B cell (primary cell): ENCODE measurements around the gene DNASE2. TPM values are rescaled to one million over a fixed set of nuclear protein-coding genes. Genes with fewer than 3 reads are reported as not detected.
A peak's percentile ranks its signal among the peaks of the same experiment; 100 is the strongest.

Source experiments
- ATAC-seq: fragments of 200-7000 bp; cut with Tn5 transposase; one replicate; pipeline ENCODE4 v1.10.0; 2021; ENCODE audit warnings: low read depth, mild to moderate bottlenecking, moderate number of reproducible peaks, moderate library complexity
- CTCF ChIA-PET: fragments of 350-600 bp; sonication (Branson Sonifier 250); formaldehyde crosslinking; loops from one replicate; lab custom pipeline; 2021; ENCODE audit warnings: antibody characterized with exemption, inconsistent platforms; lab: Charles Lee
- POLR2A ChIA-PET: fragments of 350-600 bp; sonication (Branson Sonifier 250); formaldehyde crosslinking; loops from one replicate; lab custom pipeline; 2021; ENCODE audit warnings: antibody characterized with exemption; lab: Charles Lee
- DNase-seq: peaks from one replicate; pipeline ENCODE4 v3.0.0; 2013
- H2AFZ ChIP-seq: 2 replicates; pipeline ENCODE4 v1.6.1; 2012; ENCODE audit warnings: mild to moderate bottlenecking, low read depth, low read length; ENCODE audit not compliant: insufficient read depth, poor library complexity, severe bottlenecking
- H3K27ac ChIP-seq, 2 donors: 1 replicate in 1 of 2; 2 replicates in 1 of 2; pipeline ENCODE4 v1.5.1; 2012 to 2013; ENCODE audit warnings: low read length in 2 of 2, mild to moderate bottlenecking in 2 of 2, moderate library complexity in 1 of 2
- H3K27me3 ChIP-seq, 4 experiments: fragments of 200-600 bp in 1 of 4; sonication (generic) in 1 of 4; replicated peaks in 1 of 4; 1 replicate in 2 of 4; 2 replicates in 2 of 4; pipeline versions ENCODE4 v1.6.1 to v1.7.0; 2013 to 2016; ENCODE audit warnings: low read length in 3 of 4, mild to moderate bottlenecking in 2 of 4, mixed read lengths in 1 of 4, moderate library complexity in 1 of 4; ENCODE audit not compliant: insufficient read depth in 4 of 4, control insufficient read depth in 3 of 4; ENCODE audit errors: control extremely low read depth in 1 of 4
- H3K36me3 ChIP-seq, 2 experiments: replicated peaks in 1 of 2; 1 replicate in 1 of 2; 2 replicates in 1 of 2; pipeline versions ENCODE4 v1.6.1 to v1.7.1; 2013; ENCODE audit warnings: low read length in 1 of 2; ENCODE audit not compliant: insufficient read depth in 2 of 2, control insufficient read depth in 1 of 2; ENCODE audit errors: control extremely low read depth in 1 of 2, extremely low read depth in 1 of 2
- H3K4me1 ChIP-seq, 2 donors: fragments of 200-600 bp in 1 of 2; sonication (generic) in 1 of 2; 1 replicate in 1 of 2; 2 replicates in 1 of 2; pipeline versions ENCODE4 v1.5.1 to v1.6.1; 2013 to 2017; ENCODE audit warnings: low read length in 2 of 2; ENCODE audit not compliant: control insufficient read depth in 2 of 2, insufficient read depth in 2 of 2
- H3K4me2 ChIP-seq: replicated peaks from 2 replicates; pipeline ENCODE3; 2012; ENCODE audit warnings: mild to moderate bottlenecking, low read depth, low read length; ENCODE audit not compliant: poor library complexity, severe bottlenecking
- H3K4me3 ChIP-seq, 5 experiments: fragments of 200-600 bp in 1 of 5; sonication (generic) in 1 of 5; 1 replicate in 3 of 5; 2 replicates in 2 of 5; pipeline versions ENCODE4 v1.5.1 to v1.7.0; 2011 to 2016; ENCODE audit warnings: low read length in 4 of 5, mild to moderate bottlenecking in 4 of 5, low read depth in 2 of 5, control low read depth in 1 of 5, moderate library complexity in 1 of 5; ENCODE audit not compliant: insufficient read depth in 1 of 5; ENCODE audit errors: control extremely low read depth in 1 of 5, extremely low read depth in 1 of 5
- H3K79me2 ChIP-seq: fragments of 200-600 bp; sonication (generic); one replicate; pipeline ENCODE4 v1.6.0; 2016; ENCODE audit warnings: low read length; ENCODE audit not compliant: control insufficient read depth, insufficient read depth
- H3K9ac ChIP-seq: fragments of 200-600 bp; sonication (generic); 2 replicates; pipeline ENCODE4 v1.6.1; 2017; ENCODE audit warnings: mild to moderate bottlenecking, low read length, moderate library complexity
- H3K9me3 ChIP-seq, 3 donors: one replicate each; pipeline versions ENCODE4 v1.6.1 to v1.7.1; 2013; ENCODE audit warnings: low read length in 2 of 3; ENCODE audit not compliant: control insufficient read depth in 2 of 3, insufficient read depth in 1 of 3; ENCODE audit errors: control extremely low read depth in 1 of 3
- H4K20me1 ChIP-seq: 2 replicates; pipeline ENCODE4 v1.6.0; 2012; ENCODE audit warnings: mild to moderate bottlenecking, low read length; ENCODE audit not compliant: insufficient read depth, control insufficient read depth, poor library complexity, severe bottlenecking
- H3K27ac Mint-ChIP-seq: one replicate; pipeline ENCODE4 v1.8.0; 2021; ENCODE audit warnings: mixed read lengths
- H3K27me3 Mint-ChIP-seq: one replicate; pipeline ENCODE4 v1.8.0; 2021; ENCODE audit warnings: mixed read lengths
- H3K4me1 Mint-ChIP-seq: one replicate; pipeline ENCODE4 v1.8.0; 2021; ENCODE audit warnings: mixed read lengths
- H3K4me3 Mint-ChIP-seq: one replicate; pipeline ENCODE4 v1.8.0; 2021; ENCODE audit warnings: mixed read lengths
- H3K9me3 Mint-ChIP-seq: one replicate; pipeline ENCODE4 v1.8.0; 2022; ENCODE audit warnings: mixed read lengths; ENCODE audit not compliant: insufficient read depth
- EZH2 ChIP-seq: IDR thresholded peaks from 2 replicates; pipeline ENCODE4 v1.6.1; 2012; ENCODE audit warnings: borderline replicate concordance, low read depth, mild to moderate bottlenecking, moderate library complexity, low read length; ENCODE audit not compliant: insufficient read depth, poor library complexity, severe bottlenecking
- WGBS: methylation state at CpG from one replicate; pipeline ENCODE4 v1.1.5; 2013; ENCODE audit warnings: missing lambda C conversion rate; ENCODE audit not compliant: insufficient coverage; 5-methylcytosine and 5-hydroxymethylcytosine counted together
- intact Hi-C: fragments of 100-400 bp; cut with micrococcal nuclease; formaldehyde crosslinking; loops from one replicate; pipeline ENCODE4 v1.10.0; 2022
- polyA plus RNA-seq: library from polyadenylated mRNA; depleted of rRNA; stranded (reverse); fragments of >200 nt; gene quantifications from 2 replicates; pipeline ENCODE4 v1.2.3, GENCODE V29; 2012
- total RNA-seq, 2 donors: library from RNA; stranded (reverse); fragments of 120-200 nt in 1 of 2; gene quantifications; 1 replicate in 1 of 2; 2 replicates in 1 of 2; pipeline versions ENCODE4 v1.2.3 to v1.2.4, GENCODE V29; 2013 to 2022
- TF ChIP-seq, protein P1 (sequence below): fragments of 200-600 bp; IDR thresholded peaks from one replicate; pipeline ENCODE4 v1.8.0; 2022; ENCODE audit warnings: antibody characterized with exemption, mild to moderate bottlenecking

The DNASE2 gene
- total and polyA plus RNA-seq, 2 donors (not counting 1 experiment from before 2014, with no cell fraction given): 24.9 to 26.6 TPM

DNA sequence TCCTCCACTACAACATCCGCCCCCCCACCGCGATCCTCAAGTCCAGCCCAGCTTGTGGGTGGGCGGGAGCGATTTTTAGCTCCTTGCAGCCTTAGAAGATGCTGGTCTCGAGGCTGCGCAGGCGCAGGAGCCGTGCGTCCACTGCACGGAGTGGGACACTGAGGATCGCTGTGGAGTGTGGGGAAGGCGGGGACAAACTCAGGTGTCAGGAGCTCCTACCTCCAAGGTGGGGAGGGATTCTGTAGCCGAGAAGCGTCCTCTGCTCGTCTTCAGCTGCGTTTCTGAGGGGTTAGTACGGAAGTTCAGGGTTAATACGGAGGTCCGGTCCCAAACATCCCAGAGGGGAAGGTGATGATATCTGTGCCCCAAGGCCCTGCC, 46.7 kb downstream of the DNASE2 start, which contains the start of gene RTBDN:
Gene RTBDN (minus strand): TSS at position 14 of the 378 bp plus-strand sequence. CDS start 4,600 bp downstream, outside the sequence.
- WGBS: 11% methylated on average over 20 of the region's 20 CpGs
- Histone ChIP-seq H4K20me1 (no peaks in the 10 kb centered on the region), H3K79me2 (no peaks in the 10 kb centered on the region), H3K9me3 (peaks cover 0 to 44% (median 7%) of the 10 kb centered on the region in 3 donors), H3K4me2 (peak within 1 kb of the TSS; percentile 95), H3K9ac (peak within 1 kb of the TSS; percentile 51), H3K27ac (no peak within 1 kb of the TSS), H3K4me1 (peaks cover 42 to 59% of the 10 kb centered on the region in 2 donors), H3K4me3 (peak within 1 kb of the TSS in 4 of 5 experiments; percentile 20 to 54 (median 46)), H3K27me3 (peaks cover 6 to 95% (median 70%) of the 10 kb centered on the region in 4 experiments), H3K36me3 (no peaks in the 10 kb centered on the region), H2AFZ (peak within 1 kb of the TSS; percentile 58)
- peak; percentile 51 for DNase-seq
- Mint-ChIP-seq H3K27ac (peak within 1 kb of the TSS; percentile 43), H3K4me1 (peaks cover 41% of the 10 kb centered on the region), H3K27me3 (peaks cover 72% of the 10 kb centered on the region), H3K4me3 (peak within 1 kb of the TSS; percentile 70), H3K9me3 (no peaks in the 10 kb centered on the region)
- no peak for ATAC-seq
- ChIA-PET POLR2A (interaction anchor here (0.7 to 0.8 kb wide), 2 partner anchors 28 to 138 kb away, joined by 3 read pairs; partner anchors contain the start of genes FBXW9 and RNASEH2A), CTCF (interaction anchor here (0.6 to 1.5 kb wide), 5 partner anchors 12 to 92 kb away, joined by 3 to 5 read pairs (median 4); no protein-coding TSS in a partner anchor)
- intact Hi-C loops: no loop called here
- TF ChIP-seq EZH2: no peak
- TF ChIP-seq, protein P1, sequence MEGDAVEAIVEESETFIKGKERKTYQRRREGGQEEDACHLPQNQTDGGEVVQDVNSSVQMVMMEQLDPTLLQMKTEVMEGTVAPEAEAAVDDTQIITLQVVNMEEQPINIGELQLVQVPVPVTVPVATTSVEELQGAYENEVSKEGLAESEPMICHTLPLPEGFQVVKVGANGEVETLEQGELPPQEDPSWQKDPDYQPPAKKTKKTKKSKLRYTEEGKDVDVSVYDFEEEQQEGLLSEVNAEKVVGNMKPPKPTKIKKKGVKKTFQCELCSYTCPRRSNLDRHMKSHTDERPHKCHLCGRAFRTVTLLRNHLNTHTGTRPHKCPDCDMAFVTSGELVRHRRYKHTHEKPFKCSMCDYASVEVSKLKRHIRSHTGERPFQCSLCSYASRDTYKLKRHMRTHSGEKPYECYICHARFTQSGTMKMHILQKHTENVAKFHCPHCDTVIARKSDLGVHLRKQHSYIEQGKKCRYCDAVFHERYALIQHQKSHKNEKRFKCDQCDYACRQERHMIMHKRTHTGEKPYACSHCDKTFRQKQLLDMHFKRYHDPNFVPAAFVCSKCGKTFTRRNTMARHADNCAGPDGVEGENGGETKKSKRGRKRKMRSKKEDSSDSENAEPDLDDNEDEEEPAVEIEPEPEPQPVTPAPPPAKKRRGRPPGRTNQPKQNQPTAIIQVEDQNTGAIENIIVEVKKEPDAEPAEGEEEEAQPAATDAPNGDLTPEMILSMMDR: no peak
